ENCODE measurements around the gene GEMIN8.

The GEMIN8 gene

GRCh38 chrX:14014526-14014925, 15.2 kb downstream of the GEMIN8 start:
- DNase-seq: no peak

GRCh38 chrX:14013054-14013453, 16.6 kb downstream of the GEMIN8 start:
- DNase-seq: no peak

GRCh38 chrX:14010566-14010965, 19.1 kb downstream of the GEMIN8 start:
- no peak for DNase-seq

DNA sequence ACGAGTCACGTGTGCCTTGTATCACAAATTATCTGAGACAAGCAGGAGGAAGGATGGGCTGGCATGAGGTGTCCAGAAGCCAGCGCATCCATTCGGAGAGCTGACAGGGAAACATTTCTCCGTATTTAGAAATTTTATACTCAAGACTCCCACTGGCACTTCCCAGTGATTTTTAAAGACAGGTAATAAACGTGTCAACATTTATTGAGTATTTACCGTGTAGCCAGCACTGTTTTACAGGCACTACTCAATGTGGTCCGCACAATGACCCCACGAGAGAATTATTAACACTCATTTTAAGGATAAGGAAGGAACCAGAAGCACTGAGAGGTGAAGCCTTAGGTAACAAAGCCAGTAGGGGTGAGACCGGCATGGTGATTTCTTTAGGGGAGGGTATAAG, 23.2 kb downstream of the GEMIN8 start:
- no peak for DNase-seq

GRCh38 chrX:14003876-14004425, 25.7 kb downstream of the GEMIN8 start:
- DNase-seq: no peak

GRCh38 chrX:14003028-14003427, 26.7 kb downstream of the GEMIN8 start:
- DNase-seq: no peak

GRCh38 chrX:13996650-13997049, 33.0 kb downstream of the GEMIN8 start:
- DNase-seq: no peak

DNA sequence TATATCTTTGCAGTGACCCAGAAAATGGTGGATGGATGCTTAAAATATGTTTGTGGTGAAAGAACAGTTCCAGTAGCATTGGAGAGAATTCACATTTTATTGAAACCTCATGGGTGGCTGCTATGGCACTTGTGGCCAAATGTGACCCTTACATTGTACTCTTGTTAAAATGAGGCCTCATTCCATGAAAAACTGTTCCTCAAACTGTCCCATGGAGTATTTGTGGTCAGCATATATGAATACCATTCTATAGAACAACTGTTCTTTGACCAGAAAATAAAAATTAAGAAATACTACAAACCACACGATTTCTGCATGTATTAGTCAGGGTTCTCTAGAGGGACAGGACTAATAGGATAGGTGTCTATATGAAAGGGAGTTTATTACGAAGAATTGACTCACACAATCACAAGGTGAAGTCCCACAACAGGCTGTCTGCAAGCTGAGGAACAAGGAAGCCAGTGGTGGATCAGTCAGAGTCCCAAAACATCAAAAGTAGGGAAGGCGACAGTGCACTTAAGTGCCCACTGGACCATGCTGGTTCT, 35.1 kb downstream of the GEMIN8 start:
- DNase-seq: no peak

DNA sequence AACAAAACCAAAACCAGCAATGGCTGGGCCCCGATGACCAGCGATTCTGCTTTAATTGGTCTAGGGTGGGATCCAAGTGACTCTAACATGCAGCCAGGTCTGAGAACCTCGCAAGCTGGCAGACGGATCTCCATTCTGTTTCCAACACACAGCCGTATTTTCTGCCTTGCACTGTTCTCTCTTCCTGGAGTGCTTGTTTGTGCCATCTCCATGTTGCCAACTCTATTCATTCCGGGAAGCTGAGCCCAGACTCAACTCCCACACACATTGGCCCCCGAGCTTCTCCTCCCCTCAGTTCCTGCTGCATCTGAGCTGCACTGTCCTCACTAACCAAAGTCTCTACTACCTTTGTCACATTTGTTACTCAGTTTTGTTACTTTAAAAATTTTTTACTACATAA, 35.6 kb downstream of the GEMIN8 start:
- no peak for DNase-seq

- DNase-seq: no peak
These were observed 39.4 kb downstream of the GEMIN8 start for GRCh38 chrX:13990126-13990800.

DNA sequence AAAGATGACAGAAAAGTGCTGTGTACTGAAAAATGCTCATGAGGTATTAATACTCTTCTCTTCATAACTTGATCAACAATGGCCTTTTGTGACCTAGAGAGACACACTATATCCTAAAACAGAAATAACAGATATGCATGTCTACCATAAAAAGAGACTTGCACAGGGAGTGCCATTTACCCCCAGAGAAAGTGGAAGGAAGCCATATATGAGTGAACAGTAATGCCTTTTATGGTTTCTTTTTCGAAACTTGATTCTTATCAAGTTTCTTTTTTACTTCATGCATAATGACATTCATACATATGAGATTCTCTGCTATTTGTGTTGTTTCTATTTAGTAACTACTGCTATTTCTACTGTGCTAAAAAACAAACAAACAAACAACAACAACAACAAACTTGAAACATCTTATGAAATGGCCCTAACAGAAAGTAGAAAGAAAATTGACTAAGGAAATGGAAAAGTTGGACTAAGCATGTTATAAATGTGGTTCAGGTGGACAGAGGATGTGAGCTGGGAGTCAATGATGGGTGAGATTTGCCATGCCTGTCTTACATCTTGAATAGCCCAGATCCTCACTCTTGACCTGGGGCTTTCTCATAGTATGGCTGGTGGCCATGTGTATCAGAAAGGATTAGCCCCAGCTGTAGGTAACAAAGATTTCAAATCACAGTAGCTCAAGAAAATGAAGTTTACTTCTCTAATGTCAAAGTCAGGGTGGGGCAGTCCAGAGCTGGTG, 43.8 kb downstream of the GEMIN8 start:
- DNase-seq: no peak

DNA sequence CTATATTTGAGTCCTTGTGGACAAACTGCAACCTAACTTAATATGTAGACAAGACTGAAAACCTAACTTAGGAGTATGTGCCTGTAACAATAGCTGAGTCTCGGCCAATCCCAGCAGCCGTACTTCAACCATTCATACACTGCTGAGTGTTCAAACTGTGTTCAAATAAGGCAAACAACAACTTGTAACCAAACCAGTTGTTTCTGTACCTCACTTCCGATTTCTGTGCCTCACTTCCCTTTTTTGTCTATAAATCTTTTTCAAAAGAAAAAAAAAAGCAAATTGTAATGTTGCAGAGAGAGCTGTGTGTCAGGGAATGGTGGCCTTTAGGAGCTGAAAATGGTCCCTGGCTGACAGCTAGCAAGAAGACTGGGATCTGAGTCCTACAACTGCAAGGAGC, 46.0 kb downstream of the GEMIN8 start:
- DNase-seq: no peak

- DNase-seq: no peak
These were observed 61.5 kb downstream of the GEMIN8 start for GRCh38 chrX:13968198-13968597.

DNA sequence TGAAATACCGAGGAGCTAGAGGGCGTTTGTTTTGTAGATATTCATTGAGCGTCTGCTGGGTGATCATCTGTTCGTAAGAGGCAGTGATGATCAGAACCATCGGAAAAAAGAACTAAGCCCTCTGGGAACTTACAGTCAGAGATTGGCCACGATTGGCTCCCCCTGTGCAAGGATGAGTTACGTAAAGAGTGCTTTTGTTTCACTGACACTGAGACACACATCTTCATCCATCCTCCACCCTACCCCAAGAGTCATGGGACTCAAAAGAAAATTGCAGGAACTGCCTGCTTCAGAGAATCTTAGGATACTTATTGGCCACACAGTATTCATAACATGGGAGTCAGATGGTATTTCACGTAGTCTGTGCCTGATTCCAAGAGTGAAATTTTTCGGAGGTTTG, 62.1 kb downstream of the GEMIN8 start:
- DNase-seq: no peak

DNA sequence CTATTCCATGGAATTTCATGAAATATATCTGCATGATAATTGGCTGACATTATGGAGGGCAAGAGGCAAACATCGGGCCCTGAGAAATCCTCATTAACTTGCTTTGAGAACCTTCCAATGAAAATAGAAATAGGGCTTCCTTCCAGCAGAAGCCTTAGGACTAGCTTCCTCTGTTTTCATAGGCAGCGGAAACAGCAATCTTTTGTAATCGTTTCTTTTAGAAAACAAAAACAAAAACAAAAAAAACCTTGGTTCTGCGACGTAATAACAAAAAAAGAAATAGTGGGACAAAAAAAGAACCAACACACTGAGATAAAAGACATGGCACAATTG, 62.9 kb downstream of the GEMIN8 start:
- DNase-seq: no peak

GRCh38 chrX:13966071-13966792, 63.5 kb downstream of the GEMIN8 start:
- no peak for DNase-seq

GRCh38 chrX:13965531-13965930, 64.2 kb downstream of the GEMIN8 start:
- no peak for DNase-seq

DNA sequence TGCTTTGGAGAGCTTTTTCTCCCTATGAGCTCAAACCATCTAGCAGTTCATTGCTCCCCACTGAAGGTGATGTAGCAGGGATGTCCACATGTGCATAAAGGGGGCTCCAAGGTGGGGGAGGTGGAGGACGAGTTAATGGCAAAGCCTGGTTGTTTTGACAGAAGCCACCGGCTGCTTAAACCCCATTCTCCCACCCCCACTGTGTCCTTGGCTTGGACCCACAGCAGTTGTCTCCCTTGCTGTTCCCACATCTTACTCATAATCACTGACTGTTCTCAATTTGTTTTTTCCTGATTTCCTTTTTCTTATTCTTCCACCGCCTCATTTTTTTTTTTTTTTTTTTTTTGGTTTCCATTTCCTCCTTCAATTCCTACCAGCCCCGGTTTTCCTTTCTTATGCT, 72.7 kb downstream of the GEMIN8 start:
- no peak for DNase-seq

Data from NCI-H1417 treated with DMSO at 0.1 percent for 48 hours (cell line).